ENCODE measurements around the gene ADGRL2.

The ADGRL2 gene

DNA sequence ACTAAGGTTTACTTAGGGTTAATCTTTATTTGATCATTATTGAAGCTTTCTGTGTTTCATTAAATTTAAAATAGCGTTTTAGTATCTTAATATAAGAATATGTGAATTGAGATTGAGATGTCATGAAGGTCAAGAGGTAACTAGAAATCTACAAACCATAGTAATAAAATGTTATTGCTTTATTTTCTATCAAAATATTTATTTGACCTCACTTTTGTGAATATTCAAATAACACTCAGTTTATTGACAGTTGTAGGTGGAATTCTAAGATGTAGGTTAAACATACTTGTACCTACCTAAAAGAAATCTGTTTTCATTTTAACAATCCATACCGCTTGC, 5.7 kb downstream of the ADGRL2 start:
- DNase-seq: no peak

DNA sequence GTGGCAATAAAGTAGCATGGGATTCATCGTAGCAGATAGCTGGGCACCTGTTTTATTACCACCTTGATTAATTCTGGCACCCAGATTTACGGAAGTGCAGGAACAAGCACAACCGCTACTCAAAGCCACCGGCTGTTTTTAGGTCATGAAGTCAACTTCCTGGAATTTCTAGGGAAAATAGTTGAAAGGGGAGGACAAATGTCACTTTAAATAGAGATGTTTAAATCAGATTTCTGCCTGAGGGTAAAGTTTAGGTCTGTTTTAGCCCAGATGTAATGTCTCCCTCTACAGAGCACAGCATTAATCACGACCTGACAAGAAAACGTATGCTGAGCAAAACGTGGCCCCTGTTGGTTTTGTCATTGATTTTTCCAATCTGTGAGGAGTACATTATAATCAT, 8.0 kb downstream of the ADGRL2 start:
- no peak for DNase-seq

DNA sequence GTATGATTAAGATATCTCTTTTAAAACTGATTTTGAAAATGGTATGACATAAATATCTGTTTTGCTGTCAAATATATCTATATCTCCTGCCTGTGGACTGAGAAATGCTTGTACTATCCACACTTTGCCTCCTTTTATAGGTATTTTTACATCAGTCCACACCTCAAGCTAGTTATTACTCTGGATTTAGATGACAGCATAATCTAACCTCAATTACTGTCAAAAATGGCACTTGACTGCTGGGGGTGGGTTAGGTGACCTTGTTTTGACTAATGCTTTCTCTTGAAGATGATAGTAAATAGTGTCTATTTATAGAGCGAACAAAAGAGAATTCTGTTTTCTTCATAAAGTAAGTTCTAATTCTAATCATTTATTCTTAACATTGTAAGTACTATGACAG, 9.1 kb downstream of the ADGRL2 start:
- no peak for DNase-seq

DNA sequence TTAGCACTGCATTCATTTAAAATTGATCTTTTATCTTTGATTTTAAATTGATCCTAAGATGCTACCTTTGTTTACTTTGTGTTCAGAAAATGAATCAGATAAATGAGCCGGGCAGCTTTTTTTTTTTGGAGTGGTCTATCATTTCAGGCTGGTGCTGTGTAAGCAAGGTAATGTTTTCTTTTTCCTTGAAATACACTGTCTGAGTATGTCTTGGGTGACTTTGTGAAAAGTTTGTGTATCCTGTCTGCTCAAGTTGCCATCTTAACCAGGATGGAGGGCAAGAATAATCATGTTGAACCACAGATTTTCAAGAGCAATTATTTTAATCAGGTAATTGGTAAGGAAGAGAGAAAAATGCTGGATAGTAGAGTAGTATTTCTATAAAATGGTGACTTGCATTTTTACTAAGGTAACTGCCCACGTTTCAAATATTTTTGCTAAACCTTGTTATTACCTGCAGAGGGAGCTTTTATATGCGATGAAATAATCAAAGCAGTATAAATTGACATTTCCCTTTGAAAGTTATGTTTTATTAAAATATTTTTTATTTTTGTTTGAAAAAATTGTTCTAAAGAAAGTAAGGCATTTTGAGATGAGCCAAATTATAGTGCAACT, 11.1 kb downstream of the ADGRL2 start:
- no peak for DNase-seq

DNA sequence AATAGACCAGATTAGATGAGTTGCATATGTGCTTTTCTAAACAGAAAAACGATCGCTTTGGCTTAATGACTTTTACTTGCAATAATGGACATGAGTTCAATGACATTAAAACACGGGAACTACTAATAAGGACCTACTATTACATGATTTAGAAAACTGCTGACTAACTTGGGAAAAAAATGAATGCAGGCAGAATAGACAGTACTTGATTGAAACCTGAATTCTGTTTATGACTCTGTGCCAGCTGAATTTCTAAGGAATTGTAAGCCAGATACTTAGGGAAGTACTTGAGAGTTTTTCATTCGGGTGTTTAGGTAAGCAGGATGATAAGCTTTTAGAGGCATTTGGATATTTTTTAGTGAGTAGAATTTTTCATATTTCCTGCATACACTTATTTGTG, 12.0 kb downstream of the ADGRL2 start:
- DNase-seq: no peak

DNA sequence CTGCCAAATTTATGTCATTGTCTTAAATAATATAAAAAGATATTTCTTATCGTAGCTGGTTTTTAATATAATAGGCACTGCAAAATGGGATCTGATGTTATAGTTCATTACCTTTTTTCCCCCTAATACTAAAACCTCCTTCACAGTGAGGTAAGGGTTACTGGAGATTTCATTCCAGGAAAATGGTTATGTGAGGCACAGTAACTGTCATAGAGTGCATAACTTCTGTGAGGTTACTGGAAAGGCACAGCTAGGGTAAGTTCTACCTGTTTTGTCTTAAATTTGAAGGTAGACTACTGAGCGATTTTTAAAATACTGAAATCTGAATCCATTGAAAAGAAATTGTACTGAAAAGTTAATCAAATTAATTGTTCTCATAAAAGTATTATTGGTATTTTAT, 13.0 kb downstream of the ADGRL2 start:
- no peak for DNase-seq

DNA sequence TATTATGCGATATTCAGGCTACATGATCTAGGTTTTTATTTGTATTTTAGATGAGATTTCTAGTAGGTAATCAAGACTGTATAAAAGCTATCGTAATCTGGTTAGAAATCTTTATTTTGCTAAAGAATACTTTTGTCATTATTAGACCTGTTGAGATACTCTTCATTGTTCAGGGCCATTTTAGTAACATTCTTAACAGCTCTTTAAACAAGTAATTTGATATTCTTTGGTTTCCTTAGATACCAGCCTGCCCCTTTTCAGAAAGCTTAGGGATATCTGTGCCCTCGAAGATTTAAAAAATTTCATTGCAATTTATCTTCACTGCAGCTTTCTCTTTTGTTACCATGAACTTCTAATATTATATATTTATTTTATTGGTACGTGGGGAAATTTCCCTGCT, 18.9 kb downstream of the ADGRL2 start:
- no peak for DNase-seq

DNA sequence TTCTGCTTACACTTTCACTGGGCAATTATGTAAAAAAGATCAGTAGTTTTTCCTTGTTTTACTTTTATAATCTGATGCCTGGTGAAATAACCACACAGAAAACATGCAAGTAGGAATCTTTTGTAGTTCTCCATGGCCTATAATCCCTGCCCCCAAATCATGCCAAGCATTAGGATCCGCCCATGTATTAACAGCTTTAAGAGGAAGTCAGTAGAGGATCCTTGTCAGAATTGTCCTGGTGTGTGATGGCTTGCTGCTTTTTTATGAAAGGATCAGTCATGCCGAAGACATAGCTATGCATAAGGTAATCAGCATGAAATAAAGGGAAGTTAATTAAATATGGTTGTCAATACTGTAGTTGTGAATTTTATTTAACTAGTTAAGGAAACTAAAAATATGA, 20.0 kb downstream of the ADGRL2 start:
- no peak for DNase-seq

DNA sequence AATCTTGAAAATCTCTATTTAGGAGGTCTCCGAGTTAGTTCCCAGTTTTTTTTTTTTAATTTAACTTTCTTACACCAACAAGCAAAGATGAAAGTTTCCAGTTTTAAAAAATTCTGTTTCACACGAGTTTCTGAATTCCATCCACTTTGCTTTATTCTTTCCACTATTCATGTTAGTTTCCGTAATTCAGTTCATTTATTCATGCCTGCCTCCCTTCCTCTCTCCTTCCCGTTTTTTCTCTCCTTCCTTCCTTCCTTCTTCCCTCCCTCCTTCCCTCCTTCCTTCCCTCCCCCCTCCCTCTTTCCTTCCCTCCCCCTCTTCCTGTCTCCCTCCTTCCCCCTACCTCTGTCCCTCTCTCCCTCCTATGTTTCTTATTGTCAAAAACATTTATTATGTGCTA, 22.3 kb downstream of the ADGRL2 start:
- no peak for DNase-seq

DNA sequence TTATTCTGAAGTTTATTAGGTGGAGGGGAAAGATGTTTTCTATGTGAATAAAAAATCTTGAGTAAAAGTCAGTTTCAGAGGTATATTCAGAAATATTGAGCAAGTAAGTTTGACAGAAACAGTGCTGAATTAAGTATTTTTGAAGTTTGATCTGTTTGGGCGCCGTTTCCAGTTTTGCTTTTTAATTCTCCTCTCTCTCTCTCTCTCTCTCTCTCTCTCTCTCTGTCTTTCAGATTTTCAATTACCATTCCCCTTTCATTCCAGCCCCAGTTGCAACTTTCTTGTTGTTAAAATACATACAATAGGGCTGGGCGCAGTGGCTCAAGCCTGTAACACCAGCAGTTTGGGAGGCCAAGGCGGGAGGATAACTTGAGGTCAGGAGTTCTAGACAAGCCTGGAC, 24.0 kb downstream of the ADGRL2 start:
- DNase-seq: no peak

DNA sequence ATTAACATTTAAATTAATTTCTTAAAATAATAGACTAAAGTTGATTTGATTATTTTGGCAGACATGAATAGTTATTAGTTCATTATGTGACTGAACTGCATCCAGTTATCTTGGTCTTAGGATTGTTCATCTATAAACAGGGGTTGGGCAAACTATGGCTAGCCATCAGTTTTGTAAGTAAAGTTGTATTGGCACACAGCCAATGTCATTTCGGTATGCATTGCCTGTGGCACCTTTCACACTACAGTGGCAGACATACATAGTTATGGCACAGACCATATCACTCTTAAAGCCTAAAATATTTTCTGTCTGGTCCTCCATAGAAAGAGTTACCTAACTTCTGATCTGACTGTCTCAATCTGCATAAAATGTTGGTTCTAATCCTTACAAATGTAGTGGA, 27.2 kb downstream of the ADGRL2 start:
- DNase-seq: no peak

DNA sequence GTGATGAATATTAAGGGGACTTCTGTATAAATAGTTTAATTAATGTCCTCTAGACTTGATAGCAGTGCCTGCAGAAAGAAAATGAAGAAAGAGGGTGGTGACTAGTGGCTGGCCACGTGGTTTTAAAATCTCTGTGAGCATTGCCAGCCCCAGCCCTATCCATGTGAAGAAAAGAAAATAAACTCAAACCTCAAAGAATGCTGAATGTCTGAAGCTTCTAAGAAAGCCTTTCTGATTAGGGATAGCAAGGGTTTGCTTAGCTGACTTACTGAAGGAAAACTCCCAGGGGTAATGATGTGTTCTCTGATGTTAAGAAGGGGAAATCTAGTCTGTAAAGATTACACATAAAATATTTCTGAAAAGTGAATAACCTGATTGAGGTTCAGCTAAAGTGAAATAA, 31.8 kb downstream of the ADGRL2 start:
- DNase-seq: no peak

DNA sequence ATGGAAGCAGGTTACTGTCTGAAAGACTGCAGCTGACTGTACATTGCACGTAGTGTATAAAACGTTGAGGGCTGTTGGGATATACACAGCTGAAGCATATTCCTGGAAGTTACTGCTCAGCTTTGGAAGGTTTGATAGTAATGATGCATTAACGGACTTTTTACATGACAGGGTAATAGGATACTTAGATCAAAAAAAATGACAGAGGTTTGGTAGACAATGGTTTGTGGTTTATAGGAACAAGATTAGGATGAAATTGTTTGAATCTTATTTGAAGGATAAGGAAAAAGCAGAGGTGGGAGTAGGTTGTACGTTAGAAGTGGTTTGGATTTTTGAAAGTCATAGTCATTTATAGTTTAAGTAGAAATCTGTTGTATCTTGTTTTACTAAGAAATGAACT, 33.0 kb downstream of the ADGRL2 start:
- no peak for DNase-seq

DNA sequence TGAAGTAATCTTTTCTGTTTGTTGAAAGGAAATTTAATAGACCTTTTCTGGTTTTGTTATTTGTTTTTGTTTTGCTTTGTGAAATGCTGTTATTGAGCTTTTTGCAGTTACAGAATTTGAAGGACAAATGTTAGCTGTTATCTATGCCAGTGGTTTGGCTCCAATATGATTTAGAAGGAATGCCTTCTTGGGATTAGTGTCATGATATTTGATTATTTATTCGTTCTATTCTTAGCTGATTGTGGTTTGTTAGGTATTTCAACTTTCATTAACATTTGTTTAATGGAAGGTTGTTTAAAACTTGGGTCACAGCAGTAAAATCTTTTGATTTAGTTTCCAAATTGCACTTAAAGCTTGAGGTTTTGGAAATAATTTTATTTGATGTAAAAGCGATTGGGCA, 33.5 kb downstream of the ADGRL2 start:
- no peak for DNase-seq

DNA sequence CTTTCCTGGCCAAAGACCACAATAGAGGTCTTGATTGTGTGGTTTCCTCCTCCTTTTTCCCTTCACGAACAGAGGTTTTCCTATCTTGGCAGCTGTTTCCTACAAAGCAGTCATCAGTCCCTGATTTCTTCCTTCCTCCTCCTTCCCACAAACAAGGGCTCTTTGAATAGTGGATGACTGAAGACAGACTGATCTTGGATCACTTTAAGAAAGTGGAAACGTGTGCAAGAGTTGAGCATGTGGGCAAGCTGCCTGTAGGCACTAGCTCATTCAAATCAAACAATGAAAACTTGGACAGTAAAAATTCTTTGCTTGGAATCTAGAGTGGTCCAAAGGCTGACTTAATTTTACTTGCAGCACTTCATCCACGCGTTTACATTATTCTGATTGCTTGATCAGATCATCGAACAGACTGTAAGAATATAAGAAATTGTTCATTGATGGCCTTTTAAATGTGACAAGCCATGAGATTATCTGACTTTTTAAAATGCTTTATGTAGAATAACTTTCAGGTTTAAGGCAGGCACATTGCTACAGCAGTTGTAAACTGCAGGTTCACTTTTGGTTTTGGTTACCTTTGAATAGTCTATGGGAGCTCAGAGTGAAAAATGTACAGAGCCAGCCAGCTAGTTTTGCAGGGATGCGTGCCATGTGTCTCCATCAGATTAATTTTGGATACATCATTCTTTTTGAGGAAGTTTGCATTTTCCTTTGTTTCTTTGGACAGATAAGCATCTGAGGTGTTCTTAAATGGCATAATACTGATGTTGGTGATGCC, 34.4 kb downstream of the ADGRL2 start:
- no peak for DNase-seq

DNA sequence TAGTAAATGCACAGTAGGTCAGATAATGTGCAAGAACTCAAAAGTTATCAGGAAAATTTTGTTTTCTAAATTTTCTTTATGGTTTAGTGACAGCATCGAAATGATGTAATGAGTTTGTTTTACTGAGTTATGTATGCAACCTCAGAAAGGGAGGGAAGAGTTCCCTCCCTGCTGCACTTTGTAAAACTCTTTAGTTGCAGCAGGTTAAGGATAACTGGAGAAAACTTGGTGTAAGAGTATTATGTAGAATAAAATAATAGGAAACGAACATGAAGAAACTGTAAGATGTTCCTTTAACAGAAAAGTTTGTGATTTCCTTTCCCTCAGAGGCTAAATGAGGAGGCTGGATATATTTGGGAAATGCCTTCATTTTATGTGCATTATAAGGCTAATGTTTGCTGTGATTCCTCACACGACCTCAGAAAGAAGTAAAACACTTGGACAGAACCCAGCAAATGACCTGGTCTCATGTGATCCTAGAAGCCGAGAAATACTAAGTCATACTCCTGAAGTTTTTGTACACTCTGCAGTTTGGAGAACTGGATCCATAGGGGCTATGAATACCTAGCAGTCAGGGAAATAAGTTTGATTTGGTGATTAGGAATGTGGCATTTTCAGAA, 35.4 kb downstream of the ADGRL2 start:
- no peak for DNase-seq

DNA sequence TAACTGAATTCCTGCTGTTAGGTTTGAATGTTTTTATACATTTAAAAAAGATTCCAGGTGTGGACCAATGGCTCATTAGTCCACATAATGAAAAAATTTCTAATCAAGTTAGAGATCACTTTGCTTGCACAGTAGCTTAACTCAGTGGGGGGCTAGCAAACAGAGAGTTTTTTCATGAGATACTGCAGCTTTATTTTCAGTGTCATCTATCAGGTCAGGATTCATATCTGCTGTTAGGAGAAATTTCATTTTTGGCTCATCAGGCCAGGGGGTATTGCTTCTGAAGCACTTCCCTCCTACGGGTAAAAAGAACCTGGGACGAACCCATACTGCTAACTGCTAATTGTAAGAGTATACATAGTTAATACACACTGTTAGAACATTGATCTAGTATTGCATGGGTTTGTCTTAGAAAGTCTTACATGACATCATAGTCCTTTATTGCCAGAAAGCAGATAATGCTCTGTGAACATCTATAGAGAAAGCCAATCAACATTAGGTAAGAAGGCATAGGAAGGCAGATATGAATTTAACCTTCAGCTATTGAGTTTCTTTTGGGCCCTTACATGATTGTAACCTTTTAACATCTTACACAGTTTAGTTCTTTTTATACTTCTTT, 38.0 kb downstream of the ADGRL2 start:
- no peak for DNase-seq

DNA sequence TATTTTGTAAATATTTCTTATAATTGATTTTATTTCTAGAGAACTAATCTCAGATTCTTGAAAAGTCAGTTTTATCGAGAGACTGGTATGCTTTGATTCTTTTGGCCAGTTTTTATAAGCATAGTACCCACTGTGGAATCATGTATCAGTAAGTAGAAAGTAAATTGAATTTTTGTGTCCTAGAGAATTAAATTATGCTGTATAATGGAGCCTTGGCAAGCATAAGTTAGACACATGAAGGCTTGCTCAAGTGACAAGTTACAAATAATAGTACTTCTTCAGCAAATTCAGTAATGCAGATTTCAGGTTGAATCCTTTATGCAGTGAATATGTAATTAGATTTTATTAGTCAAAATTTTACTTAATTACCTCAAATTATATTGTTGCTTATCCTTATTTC, 40.1 kb downstream of the ADGRL2 start:
- no peak for DNase-seq

DNA sequence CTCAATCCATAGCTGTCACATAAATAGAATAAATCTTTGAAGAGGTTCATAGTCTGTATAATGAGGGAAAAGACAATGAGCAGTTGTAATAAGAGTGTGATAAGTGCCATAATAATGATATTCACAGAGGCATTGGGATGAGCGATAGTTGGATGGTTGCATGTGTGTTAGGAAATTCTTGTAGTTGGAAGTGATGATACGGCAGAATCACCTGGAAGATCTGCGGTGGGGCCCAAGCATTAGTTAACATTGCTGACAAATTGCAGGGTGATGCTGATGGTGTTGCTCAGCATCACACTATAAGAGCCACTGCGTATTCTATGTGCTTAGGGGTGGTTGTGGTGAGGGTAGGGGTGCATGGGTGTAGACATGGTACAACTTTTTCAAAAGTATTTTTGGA, 41.1 kb downstream of the ADGRL2 start:
- DNase-seq: no peak

DNA sequence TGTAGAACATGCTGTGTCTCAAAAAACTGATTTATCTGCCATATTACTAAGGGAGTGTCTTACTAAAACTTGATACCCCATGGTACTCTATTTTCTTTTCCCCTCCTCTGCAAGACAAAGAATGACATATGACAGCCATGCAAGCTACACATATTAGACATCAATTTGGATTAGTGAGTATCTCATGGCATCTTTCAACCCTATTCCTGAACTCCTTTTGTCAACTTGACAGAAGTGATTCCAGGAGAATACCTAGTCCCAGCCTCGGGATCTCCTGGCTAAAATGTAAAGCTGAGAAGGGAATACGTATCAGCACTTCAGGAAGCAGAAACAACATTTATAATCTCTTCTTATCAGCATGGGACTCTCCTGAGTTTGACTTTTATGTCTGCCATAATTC, 43.7 kb downstream of the ADGRL2 start:
- DNase-seq: no peak

DNA sequence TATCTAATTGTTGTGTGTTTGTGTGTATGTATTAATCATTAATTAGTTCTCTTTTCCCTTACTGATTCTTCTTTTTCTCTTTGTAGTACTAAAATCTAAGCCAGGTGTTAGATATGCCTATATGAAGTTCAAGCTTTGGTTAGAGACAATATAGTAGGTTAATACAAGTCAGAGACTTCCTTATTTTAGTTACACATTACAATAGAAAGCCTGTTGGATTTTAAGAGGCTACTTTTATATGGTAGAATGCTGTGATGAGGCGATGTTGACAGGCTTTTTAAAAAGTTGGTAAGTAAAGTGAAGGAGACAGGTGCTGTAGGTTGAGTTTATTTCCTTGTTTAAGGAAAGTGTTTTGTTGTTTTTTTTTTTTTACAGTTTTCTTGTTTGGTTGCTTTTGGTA, 45.9 kb downstream of the ADGRL2 start:
- no peak for DNase-seq

DNA sequence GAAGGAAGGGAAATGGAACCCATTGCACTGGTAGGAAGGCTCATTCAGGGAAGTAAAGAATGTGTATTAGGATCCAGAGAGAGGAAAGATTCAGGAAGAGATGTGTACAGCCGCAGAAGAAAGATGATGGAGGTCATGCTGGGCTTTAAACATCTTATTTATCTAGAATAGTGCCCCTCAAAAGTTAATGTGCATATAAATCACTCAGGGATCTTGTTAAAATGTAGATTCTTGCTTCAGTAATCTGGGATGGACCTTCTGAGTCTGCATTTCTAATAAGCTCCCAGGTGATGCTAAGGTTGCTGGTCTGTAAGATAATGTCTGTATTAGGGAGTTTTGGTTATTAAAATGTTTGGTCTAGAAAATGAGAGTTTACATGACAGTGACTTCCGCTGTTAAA, 46.3 kb downstream of the ADGRL2 start:
- no peak for DNase-seq

DNA sequence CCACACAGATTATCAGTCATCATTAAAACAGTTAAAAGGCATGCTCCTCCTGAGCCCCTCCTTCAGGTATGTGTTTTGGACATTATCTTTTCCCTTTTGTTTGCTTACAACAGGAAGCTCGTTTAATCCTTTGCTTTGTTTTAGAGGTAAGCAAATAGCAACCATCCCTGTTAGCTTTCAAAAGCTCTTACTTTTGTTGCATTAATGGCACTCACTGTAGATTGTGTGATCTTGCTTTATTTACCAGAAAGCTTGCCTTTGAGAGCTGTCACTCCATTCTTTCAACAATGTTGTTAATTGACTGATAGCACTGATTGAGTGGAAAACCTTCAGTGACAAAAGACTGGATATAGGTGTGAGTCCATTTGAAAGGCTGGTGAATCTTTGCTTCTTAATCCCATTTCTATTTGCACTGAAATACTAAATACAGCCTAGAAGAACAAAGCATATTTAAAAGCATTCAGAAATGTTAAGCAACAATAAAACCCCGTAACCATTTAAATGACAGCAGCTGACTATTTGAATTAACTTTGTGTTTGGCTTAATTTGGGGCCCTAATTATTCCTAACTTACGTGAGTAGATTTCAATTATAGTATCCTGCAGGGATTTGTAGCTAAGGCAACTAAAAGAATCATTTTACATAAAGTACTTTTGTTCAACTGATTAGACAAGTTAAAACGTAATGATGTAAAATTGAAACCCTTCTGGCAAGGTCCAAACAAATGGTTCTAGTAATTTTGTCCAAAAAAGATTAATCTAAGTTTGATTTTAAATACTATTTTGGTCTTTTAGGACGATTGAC, 48.3 kb downstream of the ADGRL2 start:
- DNase-seq: no peak
